Stimulated activated CD8-positive, alpha-beta memory T cell treated with anti-CD3 and anti-CD28 coated beads, Interleukin-4, amount 100 ng/mL, for 4 hours (primary cell): Measurements from ENCODE around the gene STMP1.

Source experiments
- DNase-seq, 2 donors: peaks; one replicate each; pipeline ENCODE4 v3.0.0-alpha.2; 2020; ENCODE audit warnings: low read depth in 2 of 2, low spot score in 1 of 2

Gene STMP1

DNA sequence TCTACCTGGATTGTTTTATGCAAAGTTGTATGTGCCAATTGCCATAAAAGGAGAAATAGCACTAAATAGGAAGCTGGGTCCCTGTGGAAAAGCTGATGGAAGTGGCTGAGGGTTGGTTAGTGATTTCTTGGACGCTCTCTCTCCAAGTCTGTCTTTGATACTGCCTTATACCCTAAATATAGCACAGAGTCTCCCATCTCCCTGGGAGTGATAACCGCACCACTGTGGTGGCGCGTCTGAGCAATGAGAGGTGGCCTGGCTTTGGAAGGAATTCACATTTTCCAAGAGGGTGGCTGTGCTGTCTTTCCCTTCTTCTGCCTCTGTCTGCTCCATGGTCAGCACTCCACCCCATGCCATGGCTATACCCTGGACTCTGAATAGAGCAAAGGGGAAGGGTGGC lies 31.2 kb downstream of the STMP1 start:
- no peak for DNase-seq

DNA sequence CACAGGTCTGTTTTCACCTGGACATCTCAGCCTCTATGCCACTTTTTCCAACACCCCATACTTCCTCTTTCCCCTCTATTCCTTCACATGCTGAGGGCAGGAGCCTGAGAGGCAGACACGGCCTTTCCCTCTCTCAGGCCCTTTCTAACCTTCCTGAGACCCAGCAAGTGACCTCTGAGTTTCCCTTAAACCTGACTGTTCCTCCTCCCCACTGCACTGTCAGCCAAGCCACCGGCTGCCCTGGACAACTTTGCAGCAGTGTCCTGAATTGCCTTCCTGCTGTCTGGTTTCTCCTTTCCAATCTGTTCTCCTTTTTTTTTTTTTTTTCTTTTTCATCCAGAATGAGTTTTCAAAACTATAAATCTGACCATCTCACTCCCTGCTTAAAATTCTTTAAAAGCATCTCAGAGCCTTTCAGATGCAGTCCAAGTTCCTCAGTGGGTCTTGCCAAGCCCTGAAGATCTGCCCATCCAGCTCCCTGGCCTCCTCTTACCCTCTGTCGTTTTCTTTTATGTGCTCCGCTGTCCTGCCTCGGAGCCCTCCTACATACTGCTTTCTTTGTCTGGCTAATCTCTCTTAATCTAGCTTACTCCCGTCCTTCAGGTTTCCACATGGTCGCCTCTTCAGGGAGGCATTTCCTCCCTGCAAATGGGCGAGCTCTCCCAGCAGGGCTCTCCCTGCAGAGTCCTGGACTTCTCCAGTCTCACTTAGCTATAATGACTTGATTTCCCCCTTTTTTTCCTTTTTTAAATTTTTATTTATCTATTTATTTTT lies 35.1 kb downstream of the STMP1 start:
- no peak for DNase-seq

- DNase-seq, result no peak
Observed at GRCh38 chr7:135704074-135704473, 41.8 kb downstream of the STMP1 start.

DNA sequence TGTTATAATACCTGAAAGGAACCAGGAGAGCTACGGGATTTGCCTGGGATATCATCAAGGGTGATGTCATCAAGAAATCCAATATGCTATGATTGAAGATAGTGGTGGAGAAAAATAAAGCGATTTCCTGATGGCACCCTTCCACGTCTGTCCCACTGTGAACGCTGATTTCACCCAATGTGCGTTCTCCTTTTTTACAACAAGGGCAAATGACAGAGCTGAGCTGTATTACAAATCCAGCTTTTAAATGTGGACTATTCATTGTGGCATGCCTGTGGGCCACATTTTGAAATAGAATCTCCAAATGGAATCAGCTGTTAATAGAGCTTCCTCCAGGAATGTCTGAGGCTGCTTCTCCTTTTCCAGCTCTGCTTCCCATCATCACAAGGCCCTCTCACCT lies 42.4 kb downstream of the STMP1 start:
- no peak for DNase-seq

DNA sequence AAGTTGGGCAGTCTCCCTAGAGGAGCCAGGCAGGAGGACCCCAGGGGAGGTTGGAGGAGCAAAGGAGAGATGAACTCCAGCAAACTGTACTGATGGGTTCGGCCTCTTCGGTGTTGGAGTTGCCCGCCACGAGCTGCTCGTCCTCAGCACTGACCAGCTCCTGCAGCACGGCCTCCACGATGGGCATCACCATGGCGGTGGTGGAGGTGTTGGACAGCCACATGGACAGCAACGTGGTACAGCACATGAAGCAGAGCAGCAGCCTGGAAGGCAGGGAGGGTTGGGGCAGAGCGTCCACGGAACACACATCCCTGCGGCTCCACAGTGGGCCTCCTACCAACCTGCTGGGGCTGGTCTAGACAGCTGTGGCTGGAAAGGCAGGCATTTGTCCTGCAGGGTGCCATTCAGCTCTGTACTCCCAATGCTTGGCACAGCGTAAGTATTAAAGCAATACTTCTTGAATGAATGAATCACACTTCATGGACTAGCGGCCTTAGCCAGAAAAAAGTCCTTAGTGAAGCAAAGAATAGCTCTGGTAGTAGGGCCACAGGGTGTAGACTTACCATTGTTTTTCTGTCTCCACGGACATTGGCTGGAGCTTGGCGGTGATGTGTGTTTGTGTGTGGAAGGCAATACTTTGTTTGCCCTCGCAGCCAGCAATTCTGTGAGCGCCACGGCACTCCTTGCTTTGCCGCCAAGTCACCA lies 43.9 kb downstream of the STMP1 start:
- DNase-seq, result no peak

DNA sequence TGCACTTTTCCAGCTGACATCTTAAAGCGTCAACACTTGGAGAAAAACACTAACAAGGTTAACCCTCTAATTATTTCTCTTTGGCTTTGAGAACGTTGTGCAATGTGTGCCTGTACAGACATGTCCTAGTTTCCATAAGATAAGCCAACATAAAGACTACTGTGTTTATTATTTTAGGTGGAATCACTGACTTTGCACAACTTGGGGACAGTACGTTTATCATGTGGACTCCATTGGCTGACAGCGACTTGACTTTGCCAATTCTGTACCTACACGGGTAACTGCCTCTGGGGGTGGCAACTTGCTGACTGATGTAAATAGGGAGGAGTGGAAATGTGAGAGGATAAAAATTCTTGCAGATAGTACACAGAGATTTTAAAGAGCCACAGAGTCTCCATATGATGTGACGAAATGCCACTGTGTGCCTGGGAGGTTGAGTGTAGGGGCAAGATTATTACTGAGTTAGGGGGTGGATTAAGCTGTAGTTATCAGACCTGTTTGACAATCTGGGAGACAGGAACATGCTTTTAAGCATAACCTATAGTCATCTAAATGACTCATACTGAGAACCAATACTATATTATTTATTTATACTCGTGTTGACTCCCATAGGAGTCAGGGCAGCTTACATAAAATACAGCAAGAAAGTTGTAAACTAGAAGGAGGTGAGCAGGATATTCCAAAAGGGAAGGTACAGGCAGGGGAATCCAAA lies 44.7 kb downstream of the STMP1 start:
- no peak for DNase-seq

GRCh38 chr7:135707570-135707966 lies 45.3 kb downstream of the STMP1 start:
- DNase-seq, result no peak

DNA sequence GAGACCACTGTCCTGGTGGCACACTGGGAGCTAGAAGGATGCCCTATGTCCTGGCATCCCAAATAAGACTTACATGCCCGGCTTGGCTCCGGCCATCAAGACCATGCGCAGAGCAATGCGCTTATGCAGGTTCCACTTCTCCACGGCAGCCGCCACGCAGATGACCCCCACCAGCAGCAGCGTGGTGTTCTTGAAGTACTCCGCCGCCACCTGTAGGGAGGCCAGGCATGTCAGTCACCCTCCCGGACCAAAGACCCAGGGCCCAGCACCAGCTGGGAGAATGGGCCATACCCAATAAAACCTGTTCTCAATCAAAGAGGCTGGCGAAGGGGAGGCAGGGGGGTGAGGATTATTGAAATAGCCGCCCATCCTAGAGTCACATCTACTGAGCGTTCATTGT lies 45.7 kb downstream of the STMP1 start:
- DNase-seq, result no peak

- DNase-seq, result no peak
Observed at GRCh38 chr7:135709508-135709907, 47.2 kb downstream of the STMP1 start.

- no peak for DNase-seq
Observed at GRCh38 chr7:135710417-135711138, 48.3 kb downstream of the STMP1 start.

DNA sequence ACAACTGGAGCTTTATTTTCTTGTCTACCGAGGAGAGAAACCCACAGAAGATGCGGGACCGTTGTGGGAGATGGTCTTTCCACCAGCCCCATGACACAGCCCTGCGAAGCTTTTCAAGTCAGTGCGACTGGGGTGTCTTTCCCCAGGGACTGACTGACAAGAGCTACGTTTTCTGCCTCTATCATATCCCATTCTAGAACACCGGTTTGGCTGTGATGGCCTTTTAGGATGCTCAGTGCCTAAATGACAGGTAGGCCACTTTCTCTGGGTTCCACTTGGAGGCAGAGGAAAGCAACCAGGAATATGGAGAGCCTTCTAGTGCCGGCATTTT lies 48.8 kb downstream of the STMP1 start:
- no peak for DNase-seq

GRCh38 chr7:135712182-135712782 lies 50.0 kb downstream of the STMP1 start:
- no peak for DNase-seq

DNA sequence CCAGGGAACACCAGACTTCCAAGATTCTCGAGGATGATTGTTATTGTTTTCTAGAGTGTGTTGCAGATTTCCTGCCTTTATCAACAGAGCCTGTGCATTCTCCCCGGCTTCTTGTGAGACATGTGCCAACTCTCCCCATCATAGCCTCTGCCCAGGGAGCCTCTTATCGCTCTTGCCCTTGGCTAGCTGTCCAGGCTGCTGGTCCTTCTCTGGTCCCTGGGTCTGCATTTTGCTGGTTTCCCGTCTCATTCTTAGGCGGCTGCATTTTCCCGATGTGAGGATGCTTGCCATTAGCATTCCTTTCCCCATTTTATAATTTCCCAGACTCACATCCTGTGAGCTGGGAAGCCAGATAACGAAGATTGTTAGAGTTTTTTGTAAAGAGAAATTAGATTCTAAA lies 50.5 kb downstream of the STMP1 start:
- no peak for DNase-seq

GRCh38 chr7:135713836-135714470 lies 51.6 kb downstream of the STMP1 start:
- DNase-seq, result no peak

DNA sequence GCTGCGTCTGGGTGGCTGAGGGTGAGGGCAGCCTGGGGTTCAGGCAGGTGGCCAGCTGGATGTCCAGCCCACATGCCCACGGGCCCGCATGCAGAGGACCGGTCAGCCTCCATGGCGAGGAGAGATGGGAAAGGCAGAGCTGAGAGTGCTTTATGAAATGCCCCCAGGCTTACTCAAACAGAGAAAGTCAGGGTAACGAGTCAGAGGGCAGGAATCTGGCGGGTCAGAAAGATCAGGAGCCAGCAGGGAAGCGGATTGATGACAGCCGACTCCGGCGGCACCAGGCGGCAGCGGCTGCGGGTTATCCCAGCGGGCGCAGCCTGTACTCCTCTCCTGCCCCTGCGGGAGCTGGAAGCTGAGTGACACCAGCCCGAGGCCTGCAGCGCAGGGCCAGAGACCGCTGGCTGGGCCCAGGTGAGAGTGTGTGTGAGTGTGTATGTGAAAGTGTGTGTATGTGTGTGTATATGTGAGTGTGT lies 52.3 kb downstream of the STMP1 start:
- no peak for DNase-seq

DNA sequence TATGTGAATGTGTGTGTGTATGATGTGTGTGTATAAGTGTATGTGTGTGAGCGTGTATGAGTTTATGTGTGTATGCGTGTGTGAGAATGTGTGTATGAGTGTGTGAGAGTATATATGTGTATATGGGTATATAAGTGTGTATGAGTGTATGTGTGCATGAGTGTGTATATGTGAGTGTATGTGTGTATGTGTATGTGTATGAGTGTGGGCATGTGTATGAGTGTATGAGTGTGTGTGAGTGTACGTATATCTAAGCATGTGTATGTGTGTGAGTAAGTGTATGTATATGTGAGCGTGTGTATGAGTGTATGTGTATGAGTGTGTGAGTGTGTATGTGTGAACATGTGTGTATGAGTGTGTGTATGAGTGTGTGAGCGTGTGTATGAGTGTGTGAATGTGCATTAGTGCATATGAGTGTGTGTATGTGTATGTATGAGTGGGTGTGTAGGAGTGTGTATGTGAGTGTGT lies 52.8 kb downstream of the STMP1 start:
- no peak for DNase-seq

- DNase-seq, result no peak
Observed at GRCh38 chr7:135715673-135716072, 53.4 kb downstream of the STMP1 start.

GRCh38 chr7:135716677-135717238 lies 54.4 kb downstream of the STMP1 start:
- DNase-seq, result no peak

DNA sequence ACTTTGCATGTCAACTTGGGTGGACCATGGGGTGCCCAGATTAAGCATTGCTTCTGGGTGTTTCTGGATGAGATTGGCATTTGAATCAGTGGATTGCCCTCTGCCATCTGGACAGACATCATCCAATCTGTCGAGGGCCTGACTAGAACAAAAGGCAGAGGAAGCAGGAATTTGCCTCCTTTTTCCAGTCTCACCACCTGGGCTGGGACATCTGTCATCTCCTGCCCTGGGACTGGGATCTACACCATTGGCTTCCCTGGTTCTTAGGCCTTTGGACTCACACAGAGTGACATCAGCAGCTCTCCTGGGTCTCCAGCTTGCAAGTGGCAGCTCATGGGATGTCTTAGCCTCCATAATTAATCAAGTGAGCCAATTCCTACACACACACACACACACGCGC lies 55.4 kb downstream of the STMP1 start:
- DNase-seq, result no peak

GRCh38 chr7:135718219-135718618 lies 55.9 kb downstream of the STMP1 start:
- DNase-seq, result no peak
